Measurements from ENCODE around the gene IL1RAPL2. TPM values are rescaled to one million over a fixed set of nuclear protein-coding genes. Genes with fewer than 3 reads are reported as not detected.

The IL1RAPL2 gene
- total and polyA plus RNA-seq, 11 donors = 0.08 to 0.16 (median 0.10) TPM; not detected in 8

GRCh38 chrX:104968241-104968640 lies 402.2 kb downstream of the IL1RAPL2 start:
- H3K4me3 ChIP-seq = no peak overlapping the region
- ATAC-seq (no peak), DNase-seq (no peak)
- no peak overlapping the region for H3K27ac ChIP-seq
- no peaks in the 10 kb centered on the region for H3K36me3 ChIP-seq
- peaks cover 0 to 9% (median 0%) of the 10 kb centered on the region in 9 donors for H3K27me3 ChIP-seq
- TF ChIP-seq POLR2A (IDR thresholded peaks at IDR 0.05) (no peak), CTCF (IDR thresholded peaks at IDR 0.05) (no peak)
- no peaks in the 10 kb centered on the region for H3K9me3 ChIP-seq
- no peaks in the 10 kb centered on the region for H3K4me1 ChIP-seq
- intact Hi-C loops (cut with DNase I) = no loop called here

- H3K4me3 ChIP-seq = no peak overlapping the region
- H3K27me3 ChIP-seq = peaks cover 0 to 8% (median 0%) of the 10 kb centered on the region in 9 donors
- H3K4me1 ChIP-seq = no peaks in the 10 kb centered on the region
- WGBS, 4 donors = 26 to 54% (median 34%) methylated on average over 1 of the region's 1 CpG
- no peak for DNase-seq
- intact Hi-C loops (cut with DNase I) = no loop called here
- ATAC-seq = no peak
- no peaks in the 10 kb centered on the region for H3K9me3 ChIP-seq
- TF ChIP-seq POLR2A (IDR thresholded peaks at IDR 0.05) (no peak), CTCF (IDR thresholded peaks at IDR 0.05) (no peak)
- H3K27ac ChIP-seq = no peak overlapping the region
- H3K36me3 ChIP-seq = no peaks in the 10 kb centered on the region
Observed at GRCh38 chrX:104972737-104973136, 406.7 kb downstream of the IL1RAPL2 start.

- no peaks in the 10 kb centered on the region for H3K36me3 ChIP-seq
- no peaks in the 10 kb centered on the region for H3K4me1 ChIP-seq
- intact Hi-C loops (cut with DNase I) = no loop called here
- H3K27ac ChIP-seq = no peak overlapping the region
- ATAC-seq = no peak
- peaks cover 0 to 10% (median 0%) of the 10 kb centered on the region in 9 donors for H3K27me3 ChIP-seq
- no peak overlapping the region for H3K4me3 ChIP-seq
- no peaks in the 10 kb centered on the region for H3K9me3 ChIP-seq
- DNase-seq = no peak
- TF ChIP-seq CTCF (IDR thresholded peaks at IDR 0.05) (no peak), POLR2A (IDR thresholded peaks at IDR 0.05) (no peak)
Observed at GRCh38 chrX:104987063-104987462, 421.1 kb downstream of the IL1RAPL2 start.

- Histone ChIP-seq H3K27me3 (peaks cover 0 to 10% (median 0%) of the 10 kb centered on the region in 9 donors), H3K9me3 (no peaks in the 10 kb centered on the region), H3K36me3 (no peaks in the 10 kb centered on the region), H3K4me1 (no peaks in the 10 kb centered on the region), H3K4me3 (no peak overlapping the region), H3K27ac (no peak overlapping the region)
- no peak for ATAC-seq
- TF ChIP-seq CTCF (IDR thresholded peaks at IDR 0.05) (no peak), POLR2A (IDR thresholded peaks at IDR 0.05) (no peak)
- intact Hi-C loops (cut with DNase I) = no loop called here
- no peak for DNase-seq
Observed at GRCh38 chrX:104988038-104988437, 422.0 kb downstream of the IL1RAPL2 start.

Data from heart left ventricle (tissue), 16 donors.